IMR-90 (cell line): ENCODE results near the gene CEP170B. TPM values are rescaled to one million over a fixed set of nuclear protein-coding genes. Genes with fewer than 3 reads are reported as not detected.

Experiments
- polyA plus RNA-seq, 3 experiments: library from polyadenylated mRNA; depleted of rRNA; stranded (reverse); fragments of >200 nt; gene quantifications; 2 replicates each; pipeline ENCODE4 v1.2.3, GENCODE V29; 2012; ENCODE audit warnings: low replicate concordance in 1 of 3
- total RNA-seq: library from RNA; depleted of rRNA; stranded (reverse); fragments of >200 nt; gene quantifications from 2 replicates; pipeline ENCODE4 v1.2.3, GENCODE V29; 2012; rRNA removed

The CEP170B gene
- total and polyA plus RNA-seq, 2 of the 4 experiments (the other 2 are of a cell fraction): 3.6 to 13.1 TPM

Other genes with a start within 250 kb of the CEP170B start
- gene INF2, start 175.7 kb upstream of the CEP170B start, total RNA-seq: 16.8 and 20.0 TPM in 2 replicates
- gene INF2, start 175.7 kb upstream of the CEP170B start, polyA plus RNA-seq (2012; rRNA removed): 62.1 and 76.2 TPM in 2 replicates
- gene ADSS1, start 141.0 kb upstream of the CEP170B start, total RNA-seq: 1.8 and 2.5 TPM in 2 replicates
- gene ADSS1, start 141.0 kb upstream of the CEP170B start, polyA plus RNA-seq (2012; rRNA removed): 3.9 and 5.2 TPM in 2 replicates
- 132 and 166 TPM in 2 replicates for gene SIVA1, start 112.1 kb upstream of the CEP170B start, total RNA-seq
- gene SIVA1, start 112.1 kb upstream of the CEP170B start, polyA plus RNA-seq (2012; rRNA removed): 184 and 248 TPM in 2 replicates
- 182 and 193 TPM in 2 replicates for gene AKT1, start 69.5 kb upstream of the CEP170B start, total RNA-seq
- gene AKT1, start 69.5 kb upstream of the CEP170B start, polyA plus RNA-seq (2012; rRNA removed): 221 and 242 TPM in 2 replicates
- 1.1 and 1.3 TPM in 2 replicates for gene ZBTB42, start 64.2 kb upstream of the CEP170B start, total RNA-seq
- gene ZBTB42, start 64.2 kb upstream of the CEP170B start, polyA plus RNA-seq (2012; rRNA removed): 2.3 and 3.6 TPM in 2 replicates
- not detected in 2 replicates for gene PLD4, start 59.6 kb downstream of the CEP170B start, total RNA-seq
- gene PLD4, start 59.6 kb downstream of the CEP170B start, polyA plus RNA-seq (2012; rRNA removed): 0.05 and 0.07 TPM in 2 replicates
- gene AHNAK2, start 113.1 kb downstream of the CEP170B start, total RNA-seq: 6.7 and 7.9 TPM in 2 replicates
- 2.5 and 2.6 TPM in 2 replicates for gene AHNAK2, start 113.1 kb downstream of the CEP170B start, polyA plus RNA-seq (2012; rRNA removed)
- 2.2 and 2.7 TPM in 2 replicates for gene CLBA1, start 120.5 kb downstream of the CEP170B start, total RNA-seq
- gene CLBA1, start 120.5 kb downstream of the CEP170B start, polyA plus RNA-seq (2012; rRNA removed): 5.2 and 6.2 TPM in 2 replicates
- 17.7 and 19.7 TPM in 2 replicates for gene CDCA4, start 155.8 kb downstream of the CEP170B start, total RNA-seq
- gene CDCA4, start 155.8 kb downstream of the CEP170B start, polyA plus RNA-seq (2012; rRNA removed): 18.6 and 21.4 TPM in 2 replicates
- under 0.01 TPM in 2 replicates for gene GPR132, start 200.2 kb downstream of the CEP170B start, total RNA-seq
- 0.10 and 0.19 TPM in 2 replicates for gene GPR132, start 200.2 kb downstream of the CEP170B start, polyA plus RNA-seq (2012; rRNA removed)